Loucy (cell line): ENCODE data around the gene BAG1.

Experiments used
- EZH2phosphoT487 ChIP-seq: fragments of 200-600 bp; IDR thresholded peaks from 2 replicates; pipeline ENCODE4 v1.6.1; 2018; ENCODE audit warnings: antibody characterized with exemption, mild to moderate bottlenecking, moderate library complexity, borderline replicate concordance
- TF ChIP-seq, protein P1 (sequence below): fragments of 200-600 bp; sonication (generic); conservative IDR thresholded peaks from 2 replicates; pipeline ENCODE4 v1.5.1; 2014; ENCODE audit warnings: mild to moderate bottlenecking, antibody characterized with exemption, low read length

DNA sequence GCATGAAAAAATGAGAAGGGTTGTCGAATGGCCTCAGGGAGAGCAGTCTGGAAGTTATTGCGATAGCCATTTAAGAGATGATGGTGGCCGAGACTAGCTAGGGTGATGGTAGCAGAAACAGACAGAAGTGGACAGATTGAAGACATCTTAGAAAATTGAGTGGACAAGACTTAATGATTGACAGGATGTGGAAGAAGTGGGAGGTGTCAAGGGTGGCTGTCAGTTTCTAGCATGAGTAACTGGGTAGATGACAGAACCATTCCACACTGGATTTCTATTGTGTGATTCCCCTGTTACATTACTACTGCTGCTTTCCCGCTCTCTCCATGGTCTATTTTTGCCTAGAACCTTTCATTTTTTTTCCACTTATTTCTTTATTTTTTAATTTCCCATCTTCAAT lies 13.0 kb upstream of the BAG1 start:
- TF ChIP-seq, protein P1, sequence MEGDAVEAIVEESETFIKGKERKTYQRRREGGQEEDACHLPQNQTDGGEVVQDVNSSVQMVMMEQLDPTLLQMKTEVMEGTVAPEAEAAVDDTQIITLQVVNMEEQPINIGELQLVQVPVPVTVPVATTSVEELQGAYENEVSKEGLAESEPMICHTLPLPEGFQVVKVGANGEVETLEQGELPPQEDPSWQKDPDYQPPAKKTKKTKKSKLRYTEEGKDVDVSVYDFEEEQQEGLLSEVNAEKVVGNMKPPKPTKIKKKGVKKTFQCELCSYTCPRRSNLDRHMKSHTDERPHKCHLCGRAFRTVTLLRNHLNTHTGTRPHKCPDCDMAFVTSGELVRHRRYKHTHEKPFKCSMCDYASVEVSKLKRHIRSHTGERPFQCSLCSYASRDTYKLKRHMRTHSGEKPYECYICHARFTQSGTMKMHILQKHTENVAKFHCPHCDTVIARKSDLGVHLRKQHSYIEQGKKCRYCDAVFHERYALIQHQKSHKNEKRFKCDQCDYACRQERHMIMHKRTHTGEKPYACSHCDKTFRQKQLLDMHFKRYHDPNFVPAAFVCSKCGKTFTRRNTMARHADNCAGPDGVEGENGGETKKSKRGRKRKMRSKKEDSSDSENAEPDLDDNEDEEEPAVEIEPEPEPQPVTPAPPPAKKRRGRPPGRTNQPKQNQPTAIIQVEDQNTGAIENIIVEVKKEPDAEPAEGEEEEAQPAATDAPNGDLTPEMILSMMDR = no peak
- TF ChIP-seq EZH2phosphoT487 = no peak
